Natural killer cell (primary cell): ENCODE data around the gene ASIC2. TPM values are rescaled to one million over a fixed set of nuclear protein-coding genes. Genes with fewer than 3 reads are reported as not detected.

ENCODE experiments used
- ATAC-seq, 3 donors: fragments of 150-1000 bp in 2 of 3; fragments of 200-7000 bp in 1 of 3; cut with Tn5 transposase; 1 replicate in 1 of 3; 2 replicates in 2 of 3; pipeline ENCODE4 v1.10.0; 2021; ENCODE audit warnings: mild to moderate bottlenecking in 2 of 3, moderate library complexity in 2 of 3
- DNase-seq, 2 donors: peaks; one replicate each; pipeline versions ENCODE4 v3.0.0 to v3.0.0-alpha.2; 2013 to 2021; ENCODE audit warnings: mixed read lengths in 1 of 2
- H3K27ac ChIP-seq: one replicate; pipeline ENCODE4 v1.5.1; 2013; ENCODE audit warnings: mild to moderate bottlenecking, low read length
- H3K27me3 ChIP-seq: one replicate; pipeline ENCODE4 v1.6.1; 2013; ENCODE audit warnings: low read length; ENCODE audit not compliant: control insufficient read depth, insufficient read depth
- H3K36me3 ChIP-seq: one replicate; pipeline ENCODE4 v1.6.1; 2013; ENCODE audit warnings: low read length; ENCODE audit not compliant: control insufficient read depth, insufficient read depth
- H3K4me1 ChIP-seq: one replicate; pipeline ENCODE4 v1.6.1; 2013; ENCODE audit warnings: low read length; ENCODE audit not compliant: control insufficient read depth, insufficient read depth
- H3K4me3 ChIP-seq: one replicate; pipeline ENCODE4 v1.5.1; 2013; ENCODE audit warnings: low read length
- H3K9me3 ChIP-seq: one replicate; pipeline ENCODE4 v1.6.1; 2013; ENCODE audit warnings: low read length; ENCODE audit not compliant: control insufficient read depth, insufficient read depth
- H3K27ac Mint-ChIP-seq, 2 donors: one replicate each; pipeline ENCODE4 v1.8.0; 2022; ENCODE audit warnings: mild to moderate bottlenecking in 2 of 2, mixed read lengths in 2 of 2, moderate library complexity in 1 of 2
- H3K27me3 Mint-ChIP-seq, 2 donors: one replicate each; pipeline ENCODE4 v1.8.0; 2022; ENCODE audit warnings: low read depth in 2 of 2, mixed read lengths in 2 of 2
- H3K36me3 Mint-ChIP-seq: one replicate; pipeline ENCODE4 v1.8.0; 2022; ENCODE audit warnings: mixed read lengths
- H3K4me1 Mint-ChIP-seq, 2 donors: one replicate each; pipeline ENCODE4 v1.8.0; 2022; ENCODE audit warnings: mixed read lengths in 2 of 2
- H3K4me3 Mint-ChIP-seq: one replicate; pipeline ENCODE4 v1.8.0; 2022; ENCODE audit warnings: mild to moderate bottlenecking, moderate library complexity, mixed read lengths
- H3K9me3 Mint-ChIP-seq, 2 donors: one replicate each; pipeline ENCODE4 v1.8.0; 2022; ENCODE audit warnings: mixed read lengths in 2 of 2
- WGBS: methylation state at CpG from one replicate; pipeline ENCODE4 v1.1.7; 2013; ENCODE audit warnings: missing lambda C conversion rate; ENCODE audit not compliant: insufficient coverage; 5-methylcytosine and 5-hydroxymethylcytosine counted together
- intact Hi-C: fragments of 100-400 bp; cut with micrococcal nuclease; formaldehyde crosslinking; loops from one replicate; pipeline ENCODE4 v1.14.2; 2022
- total RNA-seq, 4 donors: library from RNA; stranded (reverse); fragments of 120-200 nt in 1 of 4; gene quantifications; one replicate each; pipeline versions ENCODE4 v1.2.3 to v1.2.4, GENCODE V29; 2013 to 2022
- TF ChIP-seq, protein P1 (sequence below): fragments of 200-600 bp; IDR thresholded peaks from one replicate; pipeline ENCODE4 v1.8.0; 2022; ENCODE audit warnings: antibody characterized with exemption

The ASIC2 gene
- total RNA-seq, 3 donors from 2014 or later (not counting 1 experiment from before 2014, with no cell fraction given): not detected

DNA sequence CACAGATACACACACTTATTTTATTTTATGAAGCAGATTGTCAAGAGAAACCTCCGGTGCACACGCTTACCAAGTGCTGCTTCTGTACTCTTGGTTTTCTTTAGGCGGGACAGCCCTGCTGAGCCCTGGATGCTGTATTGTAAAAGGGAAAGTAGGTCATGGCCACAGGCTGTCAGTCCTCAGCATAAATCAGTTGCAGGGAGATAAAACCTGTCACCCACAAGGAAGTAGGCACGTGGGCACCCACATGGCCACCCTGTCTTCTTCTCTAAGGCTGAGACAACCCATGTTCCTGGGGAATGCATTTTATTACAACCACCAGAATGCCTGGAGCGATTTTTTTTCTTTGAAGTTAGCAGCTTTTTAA, 59.3 kb downstream of the ASIC2 start:
- no peak overlapping the region for H3K27ac ChIP-seq
- intact Hi-C loops: no loop called here
- peaks cover 12% of the 10 kb centered on the region for H3K4me1 ChIP-seq
- peak overlapping the region; percentile 1 for H3K4me3 Mint-ChIP-seq
- ATAC-seq: peak; percentile 47 to 93 (median 54)
- WGBS: 35% methylated on average over 4 of the region's 5 CpGs
- TF ChIP-seq, protein P1, sequence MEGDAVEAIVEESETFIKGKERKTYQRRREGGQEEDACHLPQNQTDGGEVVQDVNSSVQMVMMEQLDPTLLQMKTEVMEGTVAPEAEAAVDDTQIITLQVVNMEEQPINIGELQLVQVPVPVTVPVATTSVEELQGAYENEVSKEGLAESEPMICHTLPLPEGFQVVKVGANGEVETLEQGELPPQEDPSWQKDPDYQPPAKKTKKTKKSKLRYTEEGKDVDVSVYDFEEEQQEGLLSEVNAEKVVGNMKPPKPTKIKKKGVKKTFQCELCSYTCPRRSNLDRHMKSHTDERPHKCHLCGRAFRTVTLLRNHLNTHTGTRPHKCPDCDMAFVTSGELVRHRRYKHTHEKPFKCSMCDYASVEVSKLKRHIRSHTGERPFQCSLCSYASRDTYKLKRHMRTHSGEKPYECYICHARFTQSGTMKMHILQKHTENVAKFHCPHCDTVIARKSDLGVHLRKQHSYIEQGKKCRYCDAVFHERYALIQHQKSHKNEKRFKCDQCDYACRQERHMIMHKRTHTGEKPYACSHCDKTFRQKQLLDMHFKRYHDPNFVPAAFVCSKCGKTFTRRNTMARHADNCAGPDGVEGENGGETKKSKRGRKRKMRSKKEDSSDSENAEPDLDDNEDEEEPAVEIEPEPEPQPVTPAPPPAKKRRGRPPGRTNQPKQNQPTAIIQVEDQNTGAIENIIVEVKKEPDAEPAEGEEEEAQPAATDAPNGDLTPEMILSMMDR: no peak
- DNase-seq: peak in 1 of 2 donors; percentile 49
- no peak overlapping the region for H3K27ac Mint-ChIP-seq
- peaks cover 2 to 5% of the 10 kb centered on the region in 2 donors for H3K27me3 Mint-ChIP-seq
- H3K4me3 ChIP-seq: no peak overlapping the region
- no peaks in the 10 kb centered on the region for H3K36me3 Mint-ChIP-seq
- H3K36me3 ChIP-seq: no peaks in the 10 kb centered on the region
- H3K9me3 ChIP-seq: no peaks in the 10 kb centered on the region
- H3K27me3 ChIP-seq: no peaks in the 10 kb centered on the region
- peaks cover 19% of the 10 kb centered on the region in 2 donors for H3K4me1 Mint-ChIP-seq
- no peaks in the 10 kb centered on the region for H3K9me3 Mint-ChIP-seq

DNA sequence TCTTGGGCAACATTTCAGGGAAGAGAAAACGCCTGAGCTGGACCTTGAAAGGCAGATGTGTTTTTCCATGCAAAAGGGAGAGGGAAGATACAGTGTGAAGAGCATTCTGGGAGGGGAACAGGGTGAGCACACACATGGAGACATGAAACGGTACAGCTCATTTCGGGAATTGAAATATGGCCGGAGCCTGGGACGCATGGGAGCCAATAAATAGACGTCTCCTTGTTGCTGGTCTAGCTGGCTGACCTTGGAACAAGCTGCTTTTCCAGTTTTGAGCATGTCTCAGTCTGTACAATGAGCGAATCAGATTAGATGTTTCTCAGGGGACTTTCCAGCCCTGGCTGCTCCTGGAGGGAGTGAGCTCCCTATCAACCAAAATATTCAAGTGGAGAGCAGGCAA, 63.6 kb downstream of the ASIC2 start:
- peaks cover 2 to 30% of the 10 kb centered on the region in 2 donors for H3K27me3 Mint-ChIP-seq
- Histone ChIP-seq H3K4me3 (no peak overlapping the region), H3K36me3 (no peaks in the 10 kb centered on the region), H3K27me3 (no peaks in the 10 kb centered on the region), H3K4me1 (peaks cover 9% of the 10 kb centered on the region), H3K27ac (no peak overlapping the region), H3K9me3 (no peaks in the 10 kb centered on the region)
- ATAC-seq (no peak), DNase-seq (no peak)
- H3K4me1 Mint-ChIP-seq: peaks cover 13 to 14% of the 10 kb centered on the region in 2 donors
- TF ChIP-seq, protein P1: no peak
- H3K9me3 Mint-ChIP-seq: no peaks in the 10 kb centered on the region
- 85% methylated on average over 7 of the region's 7 CpGs for WGBS
- no peaks in the 10 kb centered on the region for H3K36me3 Mint-ChIP-seq
- intact Hi-C loops: no loop called here
- no peak overlapping the region for H3K27ac Mint-ChIP-seq
- H3K4me3 Mint-ChIP-seq: no peak overlapping the region

DNA sequence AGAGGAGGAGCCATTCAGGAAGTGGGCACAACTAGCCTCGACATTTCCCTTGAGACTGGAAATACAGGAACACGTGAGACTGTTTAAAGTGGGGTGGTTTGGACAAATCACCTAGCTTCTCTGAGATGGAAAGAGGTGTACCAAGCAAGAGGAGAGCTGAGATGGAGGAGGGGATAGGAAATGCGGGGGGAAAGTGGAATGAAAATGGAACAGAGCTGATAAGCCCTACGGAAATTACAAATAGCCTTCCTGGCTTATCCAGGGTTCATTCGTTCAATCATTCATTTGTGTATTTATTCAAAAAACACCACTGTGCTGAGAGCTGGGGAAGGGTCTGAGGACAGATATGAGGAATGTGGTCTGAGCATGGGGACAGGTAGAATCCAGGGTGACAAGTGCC, 64.1 kb downstream of the ASIC2 start:
- Mint-ChIP-seq H3K9me3 (no peaks in the 10 kb centered on the region), H3K4me3 (no peak overlapping the region), H3K27ac (no peak overlapping the region), H3K4me1 (peaks cover 8 to 10% of the 10 kb centered on the region in 2 donors), H3K36me3 (no peaks in the 10 kb centered on the region), H3K27me3 (peaks cover 2 to 35% of the 10 kb centered on the region in 2 donors)
- Histone ChIP-seq H3K4me1 (peaks cover 4% of the 10 kb centered on the region), H3K27me3 (no peaks in the 10 kb centered on the region), H3K9me3 (no peaks in the 10 kb centered on the region), H3K27ac (no peak overlapping the region), H3K4me3 (no peak overlapping the region), H3K36me3 (no peaks in the 10 kb centered on the region)
- 61% methylated on average over 5 of the region's 5 CpGs for WGBS
- ATAC-seq (no peak), DNase-seq (no peak)
- intact Hi-C loops: no loop called here
- TF ChIP-seq, protein P1: no peak

DNA sequence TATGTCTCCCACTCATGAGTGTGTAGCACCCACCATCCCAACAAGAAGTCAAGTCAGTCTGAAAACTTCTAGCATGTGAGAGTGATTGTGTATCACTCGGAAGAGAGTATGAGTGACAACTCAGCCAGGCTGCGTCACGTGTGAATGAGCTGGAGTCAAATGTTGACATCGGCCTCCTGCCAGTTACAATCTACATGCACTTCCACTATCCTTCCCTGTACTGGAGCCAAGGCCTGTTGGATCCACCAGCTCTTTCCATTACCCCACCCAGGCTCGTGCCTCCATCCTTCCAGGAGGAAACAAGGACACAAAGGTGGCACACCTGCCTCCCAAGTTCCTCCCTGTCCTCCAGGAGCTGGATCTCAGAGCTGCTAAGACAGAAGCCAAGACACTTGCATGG, 64.5 kb downstream of the ASIC2 start:
- TF ChIP-seq, protein P1: no peak
- no peak overlapping the region for H3K4me3 Mint-ChIP-seq
- WGBS: 73% methylated on average over 5 of the region's 5 CpGs
- DNase-seq (no peak), ATAC-seq (no peak)
- Histone ChIP-seq H3K9me3 (no peaks in the 10 kb centered on the region), H3K36me3 (no peaks in the 10 kb centered on the region), H3K4me1 (no peaks in the 10 kb centered on the region), H3K4me3 (no peak overlapping the region), H3K27me3 (no peaks in the 10 kb centered on the region), H3K27ac (no peak overlapping the region)
- peaks cover 4 to 40% of the 10 kb centered on the region in 2 donors for H3K27me3 Mint-ChIP-seq
- no peak overlapping the region for H3K27ac Mint-ChIP-seq
- intact Hi-C loops: no loop called here
- H3K9me3 Mint-ChIP-seq: no peaks in the 10 kb centered on the region
- no peaks in the 10 kb centered on the region for H3K36me3 Mint-ChIP-seq
- peaks cover 3 to 5% of the 10 kb centered on the region in 2 donors for H3K4me1 Mint-ChIP-seq
